Uterine smooth muscle cell (primary cell): Measurements from ENCODE around the gene TSPAN6. TPM values are rescaled to one million over a fixed set of nuclear protein-coding genes. Genes with fewer than 3 reads are reported as not detected.

Experiments used
- total RNA-seq: library from RNA; depleted of rRNA; stranded (reverse); fragments of >200 nt; gene quantifications from 2 replicates; pipeline ENCODE4 v1.2.3, GENCODE V29; 2014

The TSPAN6 gene, protein sequence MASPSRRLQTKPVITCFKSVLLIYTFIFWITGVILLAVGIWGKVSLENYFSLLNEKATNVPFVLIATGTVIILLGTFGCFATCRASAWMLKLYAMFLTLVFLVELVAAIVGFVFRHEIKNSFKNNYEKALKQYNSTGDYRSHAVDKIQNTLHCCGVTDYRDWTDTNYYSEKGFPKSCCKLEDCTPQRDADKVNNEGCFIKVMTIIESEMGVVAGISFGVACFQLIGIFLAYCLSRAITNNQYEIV
- total RNA-seq, result 22.0 and 39.2 TPM in 2 replicates

DNA sequence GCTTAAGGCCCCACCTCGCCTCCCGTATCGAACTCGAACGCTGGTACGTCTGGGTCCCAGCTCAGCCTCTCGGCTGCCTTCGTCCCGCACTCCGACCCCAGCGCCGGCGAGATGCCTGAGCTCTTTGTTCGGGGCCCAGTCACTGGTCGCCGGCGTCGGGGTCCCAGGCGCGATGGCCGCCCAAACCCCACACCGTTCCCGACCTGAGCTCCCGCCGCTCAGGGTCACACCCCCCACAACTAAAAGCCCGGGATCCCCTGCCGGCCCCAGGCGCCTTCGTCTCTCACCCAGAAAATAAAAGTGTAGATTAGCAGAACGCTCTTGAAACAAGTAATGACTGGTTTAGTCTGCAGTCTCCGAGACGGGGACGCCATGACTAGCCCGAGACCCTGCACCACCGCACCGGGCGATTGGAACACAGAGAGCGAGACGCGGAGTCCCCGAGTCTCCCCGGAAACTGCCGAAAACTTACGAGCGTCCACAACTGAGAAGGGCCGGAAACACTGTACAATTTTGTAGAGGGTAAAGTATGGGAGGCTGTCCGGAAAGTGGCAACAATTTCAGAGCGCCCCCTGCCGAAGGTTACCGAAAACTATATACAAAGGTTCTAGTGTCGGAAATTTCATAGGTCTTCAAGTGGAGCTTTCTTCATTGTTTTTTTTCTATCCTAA, at the start of gene TSPAN6:
TSPAN6 (minus strand) TSS at position 486 of the 671 bp plus-strand sequence; CDS start at position 374, 112 bp downstream.

DNA sequence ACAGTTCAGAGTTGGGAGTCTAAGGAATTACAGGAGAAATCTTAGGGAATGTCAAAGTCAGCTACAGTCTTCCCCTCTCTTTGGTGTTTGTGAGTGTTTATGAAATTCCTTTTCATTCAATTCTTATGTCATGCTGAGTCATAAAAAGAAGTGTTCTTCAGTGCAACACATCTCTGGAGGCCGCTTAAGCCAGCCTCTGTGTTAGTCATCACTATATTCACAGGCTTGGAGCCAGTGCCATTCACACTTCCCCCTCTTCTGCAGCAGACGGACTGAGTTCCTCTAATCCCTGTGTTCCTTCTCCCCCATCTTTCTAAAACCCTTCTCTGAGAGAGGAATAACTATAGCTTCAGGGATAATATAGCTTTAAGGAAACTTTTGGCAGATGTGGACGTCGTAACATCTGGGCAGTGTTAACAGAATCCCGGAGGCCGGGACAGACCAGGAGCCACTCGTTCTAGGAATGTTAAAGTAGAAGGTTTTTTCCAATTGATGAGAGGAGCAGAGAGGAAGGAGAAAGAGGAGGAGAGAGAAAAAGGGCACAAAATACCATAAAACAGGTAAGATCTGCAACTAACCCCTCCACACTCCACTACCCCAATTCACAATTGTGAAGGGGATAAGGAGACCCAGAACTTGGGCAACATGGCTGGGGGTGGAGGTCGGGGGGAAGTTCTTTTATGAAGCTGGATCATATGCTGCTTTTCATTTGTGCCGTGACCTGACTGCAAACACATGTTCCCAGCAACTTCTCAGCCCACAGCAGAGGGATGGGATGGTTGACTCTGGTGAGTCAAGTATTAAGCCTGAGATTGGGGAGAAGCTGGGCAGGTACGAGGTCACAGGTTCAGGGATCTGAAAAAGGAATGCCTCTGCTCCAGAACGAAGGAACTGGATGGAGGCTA, 7.6 kb upstream of the TSPAN6 start, which contains the start of gene SRPX2:
SRPX2 (plus strand) TSS at position 244 of the 905 bp plus-strand sequence. CDS start 2,124 bp downstream, outside the sequence.

DNA sequence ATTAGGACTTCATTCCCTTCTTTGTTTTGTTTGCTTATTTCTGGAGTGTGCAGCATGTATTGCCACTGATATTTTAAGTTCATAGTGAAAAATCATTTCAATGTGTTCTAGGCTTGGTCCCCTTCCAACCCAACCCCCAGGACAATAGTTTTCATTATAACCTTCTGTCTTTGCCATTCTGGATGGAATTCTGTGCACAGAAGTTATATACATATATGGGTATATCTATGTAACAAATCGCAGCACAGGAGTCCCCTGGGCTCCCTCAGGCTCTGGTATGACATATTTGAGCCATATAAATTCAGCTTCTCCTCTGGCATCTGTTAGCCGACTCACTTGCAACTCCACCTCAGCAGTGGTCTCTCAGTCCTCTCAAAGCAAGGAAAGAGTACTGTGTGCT, 52.0 kb downstream of the TSPAN6 start, which contains the start of gene TNMD:
TNMD (plus strand) TSS at position 326 of the 400 bp plus-strand sequence. CDS start 83 bp downstream, outside the sequence.

Other genes with a start within 250 kb of the TSPAN6 start
- under 0.01 and 0.12 TPM in 2 replicates for gene PCDH19, start 226.5 kb downstream of the TSPAN6 start, total RNA-seq
- not detected in 2 replicates for gene TNMD, start 51.9 kb downstream of the TSPAN6 start, total RNA-seq
- gene SRPX2, start 7.4 kb upstream of the TSPAN6 start, total RNA-seq, result 19.8 and 58.2 TPM in 2 replicates
- gene SYTL4, start 95.3 kb upstream of the TSPAN6 start, total RNA-seq, result 6.5 and 10.0 TPM in 2 replicates
- gene CSTF2, start 183.6 kb upstream of the TSPAN6 start, total RNA-seq, result 16.5 and 28.0 TPM in 2 replicates
- gene NOX1, start 237.6 kb upstream of the TSPAN6 start, total RNA-seq, result not detected in 2 replicates